K562 (cell line): ENCODE results near the gene TTYH2. TPM values are rescaled to one million over a fixed set of nuclear protein-coding genes. Genes with fewer than 3 reads are reported as not detected.

Experiments used
- ATAC-seq: fragments of 200-7000 bp; cut with Tn5 transposase; 3 replicates; pipeline ENCODE4 v1.9.1; 2020; ENCODE audit warnings: moderate library complexity
- BruUV-seq: library from RNA; stranded (reverse); fragments of 400-500 nt; replicated peaks from 2 replicates; lab custom pipeline; 2021; lab: Mats Ljungman, UMichigan
- CTCF ChIA-PET: fragments of 300-600 bp; formaldehyde crosslinking; extraction: SDS; loops from one replicate; lab custom pipeline; 2021; ENCODE audit warnings: low intra/inter-chr PET ratio; lab: Yijun Ruan, JAX
- POLR2A ChIA-PET: fragments of 300-600, 350-650 bp; sonication (Branson Sonifier 250); formaldehyde crosslinking; extraction: SDS; loops from one replicate; lab custom pipeline; 2021; ENCODE audit warnings: antibody characterized with exemption, inconsistent platforms; lab: Yijun Ruan, JAX
- DNase-seq, 4 experiments: peaks; one replicate each; pipeline versions ENCODE4 v3.0.0 to v3.0.0-alpha.2; 2011 to 2018; ENCODE audit warnings: low spot score in 3 of 4, mixed read lengths in 3 of 4; ENCODE audit errors: extremely low read depth in 1 of 4
- FAIRE-seq: peaks from 2 replicates; lab custom pipeline; 2011; peaks lifted over from hg19 to GRCh38; lab: Jason Lieb, UNC
- H2AFZ ChIP-seq: 2 replicates; pipeline ENCODE4 v1.6.0; 2011; ENCODE audit warnings: low read depth, low read length, control low read depth, inconsistent platforms
- H3K27ac ChIP-seq: fragments of 200-600 bp; 3 replicates; pipeline ENCODE4 v1.8.0; 2011; ENCODE audit warnings: low read depth, mild to moderate bottlenecking, control low read depth, inconsistent platforms, low read length, moderate library complexity, mixed read lengths; ENCODE audit errors: extremely low read depth
- H3K27me3 ChIP-seq, 2 experiments: fragments of 300-600 bp in 1 of 2; 2 replicates in 1 of 2; 3 replicates in 1 of 2; pipeline versions ENCODE4 v1.6.0 to v1.8.0; 2011; ENCODE audit warnings: inconsistent platforms in 2 of 2, low read length in 2 of 2, mild to moderate bottlenecking in 1 of 2, mixed read lengths in 1 of 2, moderate library complexity in 1 of 2; ENCODE audit not compliant: control insufficient read depth in 2 of 2, insufficient read depth in 2 of 2
- H3K36me3 ChIP-seq: fragments of 300-600 bp; 3 replicates; pipeline ENCODE4 v1.8.0; 2011; ENCODE audit warnings: mild to moderate bottlenecking, low read length, inconsistent platforms; ENCODE audit not compliant: control insufficient read depth, insufficient read depth
- H3K4me1 ChIP-seq, 2 experiments: fragments of 200-600 bp in 1 of 2; replicated peaks in 1 of 2; 2 replicates in 1 of 2; 3 replicates in 1 of 2; pipeline versions ENCODE4 v1.5.1 to v1.8.0; 2011; ENCODE audit warnings: inconsistent platforms in 2 of 2, low read length in 2 of 2, mild to moderate bottlenecking in 1 of 2, mixed read lengths in 1 of 2, moderate library complexity in 1 of 2; ENCODE audit not compliant: control insufficient read depth in 2 of 2, insufficient read depth in 2 of 2
- H3K4me2 ChIP-seq: 2 replicates; pipeline ENCODE4 v1.6.1; 2011; ENCODE audit warnings: low read length, control low read depth, inconsistent platforms, mixed read lengths; ENCODE audit not compliant: insufficient read depth
- H3K4me3 ChIP-seq: fragments of 200-600 bp; sonication (generic), shearing (Covaris generic); 2 replicates; pipeline ENCODE4 v1.5.1; 2016; ENCODE audit warnings: control low read depth, inconsistent platforms
- H3K79me2 ChIP-seq: fragments of 200-600 bp; 3 replicates; pipeline ENCODE4 v1.8.0; 2011; ENCODE audit warnings: low read length, inconsistent platforms; ENCODE audit not compliant: control insufficient read depth, insufficient read depth
- H3K9ac ChIP-seq, 2 experiments: 2 replicates each; pipeline versions ENCODE4 v1.6.0 to v1.6.1; 2011; ENCODE audit warnings: low read depth in 2 of 2, low read length in 2 of 2, control low read depth in 1 of 2, inconsistent platforms in 1 of 2, mild to moderate bottlenecking in 1 of 2, mixed read lengths in 1 of 2; ENCODE audit not compliant: insufficient read depth in 1 of 2
- H3K9me1 ChIP-seq: one replicate; pipeline ENCODE4 v1.6.0; 2011; ENCODE audit warnings: inconsistent platforms, mild to moderate bottlenecking, low read length, moderate library complexity; ENCODE audit not compliant: control insufficient read depth, insufficient read depth
- H3K9me3 ChIP-seq: replicated peaks from 2 replicates; pipeline ENCODE4 v1.5.1; 2011; ENCODE audit warnings: low read depth, low read length, inconsistent platforms; ENCODE audit not compliant: control insufficient read depth, insufficient read depth
- H4K20me1 ChIP-seq: replicated peaks from 2 replicates; pipeline ENCODE4 v1.6.1; 2011; ENCODE audit warnings: low read length, inconsistent platforms, mixed read lengths; ENCODE audit not compliant: control insufficient read depth, insufficient read depth
- CBX5 ChIP-seq: IDR thresholded peaks from 2 replicates; pipeline ENCODE4 v1.6.1; 2014; ENCODE audit warnings: low read depth, borderline replicate concordance
- CCNT2 ChIP-seq: IDR thresholded peaks from 2 replicates; pipeline ENCODE4 v1.6.1; 2011; ENCODE audit warnings: borderline replicate concordance, low read depth, mild to moderate bottlenecking, moderate library complexity, mixed read lengths, low read length; ENCODE audit not compliant: insufficient read length; ENCODE audit errors: extremely low read depth
- FOXJ2 ChIP-seq: fragments of 200-800 bp; sonication (Bioruptor generic); IDR thresholded peaks from 2 replicates; pipeline ENCODE4 v1.6.1; 2016; ENCODE audit warnings: missing genetic modification characterization, missing compliant biosample characterization
- MAZ ChIP-seq, 2 experiments: fragments of 450-650 bp in 1 of 2; sonication (generic) in 1 of 2; formaldehyde crosslinking; IDR thresholded peaks in 1 of 2; conservative IDR thresholded peaks in 1 of 2; 2 replicates each; pipeline versions ENCODE4 v1.4.0 to v1.5.0; 2020; ENCODE audit warnings: mild to moderate bottlenecking in 1 of 2, missing genetic modification reagents in 1 of 2
- PTBP1 ChIP-seq: fragments of 200-400 bp; formaldehyde crosslinking; IDR thresholded peaks from 2 replicates; pipeline ENCODE4 v1.6.1; 2017; ENCODE audit warnings: low read depth, low read length
- RAD51 ChIP-seq: fragments of 450-650 bp; IDR thresholded peaks from 2 replicates; pipeline ENCODE4 v1.7.1; 2016; ENCODE audit warnings: low read depth, mild to moderate bottlenecking, borderline replicate concordance
- RFX1 ChIP-seq: fragments of 450-650 bp; IDR thresholded peaks from 2 replicates; pipeline ENCODE4 v1.6.1; 2016; ENCODE audit warnings: mild to moderate bottlenecking, moderate library complexity
- SIN3B ChIP-seq: fragments of 450-650 bp; IDR thresholded peaks from 2 replicates; pipeline ENCODE4 v1.6.1; 2017; ENCODE audit warnings: low read depth, mild to moderate bottlenecking, moderate library complexity
- SREBF1 ChIP-seq: fragments of 150-350 bp; IDR thresholded peaks from 2 replicates; pipeline ENCODE4 v1.6.1; 2014; ENCODE audit warnings: antibody characterized with exemption, low read depth, low read length, borderline replicate concordance
- TFE3 ChIP-seq: fragments of 450-650 bp; formaldehyde crosslinking; IDR thresholded peaks from 2 replicates; pipeline ENCODE4 v1.4.0; 2020; ENCODE audit warnings: mild to moderate bottlenecking, mixed read lengths
- TOE1 ChIP-seq, 2 experiments: fragments of 450-650 bp in 1 of 2; sonication (generic) in 1 of 2; formaldehyde crosslinking in 1 of 2; IDR thresholded peaks; 2 replicates each; pipeline versions ENCODE4 v1.7.1 to v1.8.0; 2016 to 2022; ENCODE audit warnings: borderline replicate concordance in 2 of 2, mild to moderate bottlenecking in 2 of 2, antibody characterized with exemption in 1 of 2, inconsistent platforms in 1 of 2, low read depth in 1 of 2, missing genetic modification reagents in 1 of 2, moderate library complexity in 1 of 2
- USF1 ChIP-seq: sonication (generic); formaldehyde crosslinking; IDR thresholded peaks from 2 replicates; pipeline ENCODE4 v1.9.0; 2022; ENCODE audit warnings: mild to moderate bottlenecking, missing genetic modification reagents
- ZBTB5 ChIP-seq: fragments of 450-650 bp; IDR thresholded peaks from 2 replicates; pipeline ENCODE4 v1.6.1; 2017; ENCODE audit warnings: antibody characterized with exemption
- WGBS: fragments of 100-300 bp; shearing (Covaris generic); methylation state at CpG from one replicate; pipeline ENCODE4 v1.1.6; 2016; ENCODE audit warnings: low coverage, mixed read lengths; ENCODE audit not compliant: insufficient coverage; ENCODE audit errors: missing lambda C conversion rate; 5-methylcytosine and 5-hydroxymethylcytosine counted together
- in situ Hi-C: fragments of 300-500 bp; cut with MboI; formaldehyde crosslinking; loops from 4 replicates; pipeline ENCODE4 v1.15.0; 2018; ENCODE audit warnings: inconsistent platforms, mixed read lengths
- intact Hi-C: fragments of 100-400 bp; cut with micrococcal nuclease; formaldehyde crosslinking; loops from 2 replicates; pipeline ENCODE4 v1.14.2; 2022
- polyA plus RNA-seq, 8 experiments: library from polyadenylated mRNA; depleted of rRNA in 4 of 8; stranded (reverse) in 5 of 8; unstranded in 3 of 8; fragments of >200 nt; fragmentation: Nextera tagmentation in 2 of 8; fragmentation: Illumina TruSeq in 1 of 8; extraction: Ambion mirVana in 2 of 8; extraction: Trizol in 1 of 8; gene quantifications; 2 replicates each; pipeline versions ENCODE4 v1.2.1 to v1.2.3, GENCODE V29; 2011 to 2014; ENCODE audit warnings: inconsistent platforms in 1 of 8, missing spikeins in 1 of 8
- total RNA-seq, 7 experiments: library from RNA; depleted of rRNA in 6 of 7; stranded (reverse); fragments of >200 nt in 6 of 7; fragmentation: Illumina TruSeq in 2 of 7; extraction: Trizol in 2 of 7; gene quantifications; 2 replicates each; pipeline versions ENCODE4 v1.2.1 to v1.2.3, GENCODE V29; 2011 to 2021; ENCODE audit warnings: low replicate concordance in 1 of 7
- TF ChIP-seq, protein P1 (sequence below), 2 experiments: IDR thresholded peaks; 2 replicates each; pipeline ENCODE4 v1.6.1; 2011; ENCODE audit warnings: borderline replicate concordance in 1 of 2, control low read depth in 1 of 2, low read depth in 1 of 2, low read length in 1 of 2, mild to moderate bottlenecking in 1 of 2, mixed read lengths in 1 of 2, moderate library complexity in 1 of 2; ENCODE audit not compliant: insufficient read depth in 1 of 2, insufficient read length in 1 of 2, poor library complexity in 1 of 2, severe bottlenecking in 1 of 2; ENCODE audit errors: extremely low read depth in 1 of 2

The TTYH2 gene
- total and polyA plus RNA-seq, 9 of the 15 experiments (the other 6 are each of a cell fraction or from before 2014, with no cell fraction given): 0.03 to 2.0 (median 0.91) TPM

GRCh38 chr17:74274060-74274708 lies 60.8 kb downstream of the TTYH2 start, which contains the start of gene DNAI2:
TSS of gene DNAI2 (plus strand) at chr17:74274234. CDS start at chr17:74281818, 7,584 bp downstream.
- no peaks in the 10 kb centered on the region for H3K36me3 ChIP-seq
- in situ Hi-C loops (no loop called here), intact Hi-C loops (no loop called here)
- no peak within 1 kb of the TSS for H3K9ac ChIP-seq
- peaks cover 4% of the 10 kb centered on the region; the same call in 1 of the 2 replicates for H4K20me1 ChIP-seq
- ChIA-PET CTCF (no interaction called here), POLR2A (interaction anchor here (0.6 to 1.0 kb wide), 2 partner anchors 22 to 213 kb away, joined by 3 read pairs; no protein-coding TSS in a partner anchor)
- H3K79me2 ChIP-seq: no peaks in the 10 kb centered on the region
- H3K4me2 ChIP-seq: no peak within 1 kb of the TSS
- H3K9me1 ChIP-seq: no peaks in the 10 kb centered on the region
- H3K27me3 ChIP-seq: peaks cover 27 to 69% of the 10 kb centered on the region in 2 experiments
- no peaks in the 10 kb centered on the region for H3K9me3 ChIP-seq
- BruUV-seq: no TSS peak
- 2% methylated on average over 33 of the region's 33 CpGs for WGBS
- no peak within 1 kb of the TSS for H2AFZ ChIP-seq
- DNase-seq (peak in 2 of 4 experiments; percentile 49 to 62), FAIRE-seq (no peak), ATAC-seq (no peak)
- H3K27ac ChIP-seq: no peak within 1 kb of the TSS
- no peak within 1 kb of the TSS for H3K4me3 ChIP-seq
- H3K4me1 ChIP-seq: peaks cover 2 to 10% of the 10 kb centered on the region in 2 experiments; a peak in 3 of 5 replicates
- TF ChIP-seq RAD51 (peak; percentile 63), PTBP1 (no peak), ZBTB5 (no peak), RFX1 (peak; percentile 80), USF1 (CRISPR knock-in tag) (peak; percentile 82), TFE3 (CRISPR knock-in tag) (peak; percentile 85), FOXJ2 (0 out of 2 replicates have a peak, but pooled peaks have one; percentile 41), CBX5 (no peak), SIN3B (no peak), TOE1 (IDR thresholded peaks at IDR 0.05; ENCODE audit: borderline replicate concordance) (peak; percentile 21; the same call in 1 of the 2 replicates), TOE1 (CRISPR knock-in tag; IDR thresholded peaks at IDR 0.05; ENCODE audit: borderline replicate concordance, low read depth) (no peak), CCNT2 (no peak), MAZ (CRISPR knock-in tag; conservative IDR thresholded peaks at IDR 0.05 in 1 of 2, IDR thresholded peaks at IDR 0.05 in 1 of 2) (no peak), SREBF1 (no peak)
- TF ChIP-seq, protein P1, sequence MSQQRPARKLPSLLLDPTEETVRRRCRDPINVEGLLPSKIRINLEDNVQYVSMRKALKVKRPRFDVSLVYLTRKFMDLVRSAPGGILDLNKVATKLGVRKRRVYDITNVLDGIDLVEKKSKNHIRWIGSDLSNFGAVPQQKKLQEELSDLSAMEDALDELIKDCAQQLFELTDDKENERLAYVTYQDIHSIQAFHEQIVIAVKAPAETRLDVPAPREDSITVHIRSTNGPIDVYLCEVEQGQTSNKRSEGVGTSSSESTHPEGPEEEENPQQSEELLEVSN (IDR thresholded peaks at IDR 0.05; ENCODE audit: borderline replicate concordance in 1 of 2, extremely low read depth in 1 of 2, insufficient read depth in 1 of 2, insufficient read length in 1 of 2, low read depth in 1 of 2, low read length in 1 of 2, poor library complexity in 1 of 2, severe bottlenecking in 1 of 2): peak in 1 of 2 experiments; percentile 33
